H1 (cell line): ENCODE data around the gene SLC19A1.

Experiments used
- EGR1 ChIP-seq: IDR thresholded peaks from 2 replicates; pipeline ENCODE4 v1.6.1; 2011; ENCODE audit warnings: low read depth, low read length, borderline replicate concordance
- RAD21 ChIP-seq, 2 experiments: IDR thresholded peaks in 1 of 2; conservative IDR thresholded peaks in 1 of 2; 2 replicates each; pipeline ENCODE4 v1.6.1; 2011; ENCODE audit warnings: low read depth in 2 of 2, low read length in 2 of 2, improper control_type of control experiment in 1 of 2, inconsistent platforms in 1 of 2, mild to moderate bottlenecking in 1 of 2, moderate library complexity in 1 of 2
- YY1 ChIP-seq: IDR thresholded peaks from 2 replicates; pipeline ENCODE4 v1.6.1; 2011; ENCODE audit warnings: low read depth, mild to moderate bottlenecking, low read length

- TF ChIP-seq YY1 (no peak), EGR1 (no peak), RAD21 (IDR thresholded peaks at IDR 0.05 in 1 of 2, conservative IDR thresholded peaks at IDR 0.05 in 1 of 2; ENCODE audit: low read depth in 2 of 2, low read length in 2 of 2) (no peak)
Measured at GRCh38 chr21:45576838-45577737, 34.8 kb upstream of the SLC19A1 start.
